Measurements from ENCODE around the gene FAM177B.

Gene FAM177B

GRCh38 chr1:222788402-222789156 is 51.6 kb downstream of the FAM177B start:
- no peak for DNase-seq

DNA sequence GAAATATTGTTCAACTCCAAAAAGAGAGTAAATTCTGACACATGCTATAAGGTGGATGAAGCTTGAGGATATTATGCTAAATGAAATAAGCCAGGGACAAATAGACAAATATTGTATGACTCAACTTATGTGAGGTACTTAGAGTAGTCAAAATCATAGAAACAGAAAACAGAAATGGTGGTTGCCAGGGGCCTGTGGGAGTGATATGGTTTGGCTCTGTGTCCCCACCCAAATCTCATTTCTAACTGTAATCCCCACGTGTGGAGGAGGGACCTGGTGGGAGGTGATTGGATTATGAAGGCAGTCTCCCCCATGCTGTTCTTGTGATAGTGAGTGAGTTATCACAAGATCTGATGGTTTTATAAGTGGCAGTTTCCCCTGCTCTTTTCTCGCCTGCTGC is 53.1 kb downstream of the FAM177B start:
- DNase-seq, result no peak

GRCh38 chr1:222790520-222790919 is 53.5 kb downstream of the FAM177B start:
- no peak for DNase-seq

DNA sequence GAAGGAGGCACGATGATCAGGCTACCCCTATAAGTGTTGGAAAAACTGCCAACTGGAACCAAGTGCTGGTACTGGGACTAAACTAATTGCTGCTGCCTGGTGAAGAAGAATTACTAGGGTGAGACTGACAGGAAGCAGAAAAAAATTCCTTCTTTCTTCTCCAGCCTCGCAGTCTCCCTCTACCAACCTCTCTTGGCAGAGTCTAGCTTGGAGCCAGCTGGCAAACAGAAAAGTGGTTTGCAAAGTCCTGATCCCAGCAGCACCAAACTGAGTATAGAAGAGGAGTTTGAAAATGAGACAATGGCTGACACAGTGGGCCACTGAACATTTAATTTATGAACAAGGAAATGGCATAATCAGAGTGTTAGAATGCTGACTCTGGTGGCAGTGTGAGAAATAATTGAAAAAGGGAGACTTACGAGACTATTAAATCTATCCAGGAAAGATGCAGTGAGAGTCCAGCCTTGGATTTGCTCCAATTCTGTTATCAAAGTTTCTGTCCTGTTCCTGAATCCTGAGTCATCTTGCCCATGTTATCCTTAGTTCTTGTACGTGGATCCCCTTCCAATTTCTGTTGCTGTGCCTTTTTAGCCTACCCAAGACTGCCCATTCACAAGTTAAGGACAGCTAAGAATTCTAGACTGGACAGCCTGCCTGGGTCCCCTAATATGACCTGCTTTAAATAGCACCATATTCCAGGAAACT is 54.2 kb downstream of the FAM177B start:
- no peak for DNase-seq

- DNase-seq, result no peak
Observed at GRCh38 chr1:222792744-222793143, 55.7 kb downstream of the FAM177B start.

GRCh38 chr1:222794656-222795474 is 57.9 kb downstream of the FAM177B start:
- no peak for DNase-seq

DNA sequence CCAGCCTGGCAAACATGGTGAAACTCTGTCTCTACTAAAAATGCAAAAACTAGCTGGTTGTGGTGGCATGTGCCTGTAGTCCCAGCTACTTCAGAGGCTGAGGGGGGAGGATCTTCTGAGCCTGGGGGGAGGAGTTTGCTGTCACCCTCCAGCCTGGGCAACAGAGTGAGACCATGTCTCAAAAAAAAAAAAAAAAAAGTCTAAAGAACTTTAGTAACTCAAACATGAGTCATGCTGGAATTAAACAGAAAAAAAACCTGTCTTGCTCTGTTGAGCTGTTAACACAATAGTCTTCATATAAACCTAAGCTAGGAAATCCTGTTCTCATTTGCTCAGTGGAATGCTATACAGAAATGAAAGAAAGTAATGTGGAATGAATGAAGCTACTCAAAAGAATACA is 61.1 kb downstream of the FAM177B start:
- no peak for DNase-seq

- no peak for DNase-seq
Observed at GRCh38 chr1:222798975-222799374, 62.0 kb downstream of the FAM177B start.

All from CD4-positive, alpha-beta T cell treated with Interleukin-15 for 1 hour (primary cell).